Nephron progenitor cell (in vitro differentiated cells): ENCODE results near the gene B3GALNT1.

Experiments
- DNase-seq: peaks from one replicate; pipeline ENCODE4 v3.0.0; 2021
- H3K27ac Mint-ChIP-seq: 2 replicates; pipeline ENCODE4 v1.8.0; 2021; ENCODE audit warnings: mild to moderate bottlenecking, moderate library complexity, mixed read lengths
- H3K27me3 Mint-ChIP-seq: 2 replicates; pipeline ENCODE4 v1.8.0; 2021; ENCODE audit warnings: mild to moderate bottlenecking, low read depth, mixed read lengths; ENCODE audit not compliant: poor library complexity
- H3K36me3 Mint-ChIP-seq: 2 replicates; pipeline ENCODE4 v1.8.0; 2021; ENCODE audit warnings: low read depth, mixed read lengths
- H3K4me1 Mint-ChIP-seq: 2 replicates; pipeline ENCODE4 v1.8.0; 2021; ENCODE audit warnings: mixed read lengths
- H3K4me3 Mint-ChIP-seq: 2 replicates; pipeline ENCODE4 v1.8.0; 2021; ENCODE audit warnings: mild to moderate bottlenecking, moderate library complexity, mixed read lengths
- H3K9me3 Mint-ChIP-seq: 2 replicates; pipeline ENCODE4 v1.8.0; 2021; ENCODE audit warnings: mild to moderate bottlenecking, moderate library complexity, mixed read lengths
- CTCF ChIP-seq: fragments of 200-600 bp; sonication (generic); IDR thresholded peaks from 2 replicates; pipeline ENCODE4 v1.5.0; 2021; ENCODE audit warnings: antibody characterized with exemption

The B3GALNT1 gene

DNA sequence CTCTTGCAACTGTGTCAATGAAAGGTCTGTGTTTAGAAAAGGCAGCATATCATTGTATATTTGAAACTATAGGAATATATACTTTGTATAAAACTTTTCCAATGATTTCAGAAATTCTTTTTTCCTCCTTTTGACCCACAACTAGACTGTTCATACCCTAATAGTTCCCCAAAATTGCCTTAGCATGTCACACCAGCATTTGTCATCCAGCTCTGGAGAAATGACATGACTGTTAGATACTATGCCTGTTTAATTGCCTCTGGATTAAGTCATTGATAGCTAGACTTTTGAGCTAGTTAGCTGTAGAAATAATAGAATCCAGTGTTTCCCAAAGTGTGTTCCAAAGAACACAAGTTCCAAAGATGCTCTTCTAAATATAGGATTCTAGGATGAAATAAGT lies 32.4 kb downstream of the B3GALNT1 start:
- Mint-ChIP-seq H3K36me3 (no peaks in the 10 kb centered on the region), H3K27me3 (no peaks in the 10 kb centered on the region), H3K27ac (no peak overlapping the region), H3K4me1 (no peaks in the 10 kb centered on the region), H3K4me3 (no peak overlapping the region), H3K9me3 (no peaks in the 10 kb centered on the region)
- no peak for TF ChIP-seq CTCF
- DNase-seq, result no peak

DNA sequence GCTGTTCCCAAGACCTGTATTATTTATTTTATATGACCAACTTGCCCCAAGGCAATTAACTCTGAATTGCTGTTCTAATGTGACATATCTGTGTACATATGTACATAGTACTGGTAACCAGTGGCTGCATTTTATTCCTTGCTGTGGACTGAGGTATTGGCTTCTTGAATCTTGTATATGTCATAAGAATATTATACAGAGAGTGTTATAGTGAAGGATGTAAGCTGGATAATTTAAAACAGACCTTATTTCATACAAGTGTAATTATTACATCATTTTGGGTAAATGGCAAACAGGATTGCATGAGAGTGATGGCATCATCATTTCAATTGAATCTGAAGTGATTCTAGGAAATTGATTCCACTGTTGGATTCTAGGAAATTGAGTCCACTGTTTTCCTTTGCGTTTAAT lies 32.9 kb downstream of the B3GALNT1 start:
- no peaks in the 10 kb centered on the region for H3K9me3 Mint-ChIP-seq
- no peaks in the 10 kb centered on the region for H3K4me1 Mint-ChIP-seq
- H3K4me3 Mint-ChIP-seq, result no peak overlapping the region

DNA sequence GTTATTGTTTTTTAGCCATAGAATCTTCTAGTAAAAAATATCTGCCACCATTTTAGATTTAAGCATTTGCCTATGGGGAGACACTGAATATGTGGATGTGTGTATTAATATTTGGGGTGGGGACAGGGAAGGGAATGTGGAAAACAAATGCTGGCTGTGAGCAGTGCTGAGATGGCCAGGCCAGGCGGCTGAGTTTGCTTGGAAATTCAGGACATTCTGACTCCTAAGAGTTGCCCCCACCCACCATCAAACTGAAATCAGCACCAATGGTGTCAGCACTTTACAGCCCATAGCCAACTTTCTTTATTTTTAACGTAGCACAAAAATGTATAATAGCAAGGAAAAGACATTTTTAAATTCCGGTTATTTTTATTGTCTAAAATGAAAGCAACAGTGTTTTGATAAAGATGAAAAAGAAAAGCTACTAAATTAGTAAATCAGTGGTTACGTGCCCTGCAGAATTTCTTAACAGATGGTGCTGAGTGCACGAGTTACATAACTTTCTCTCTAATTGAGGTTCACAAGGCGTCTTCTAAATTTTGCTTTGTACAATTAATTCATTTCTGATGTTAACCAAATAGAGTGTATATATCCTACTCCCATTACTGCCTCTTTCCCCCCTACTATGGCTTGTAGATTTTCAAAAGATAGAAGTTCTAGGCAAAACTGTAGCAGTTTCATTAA lies 34.0 kb downstream of the B3GALNT1 start:
- Mint-ChIP-seq H3K27me3 (no peaks in the 10 kb centered on the region), H3K36me3 (no peaks in the 10 kb centered on the region), H3K4me1 (no peaks in the 10 kb centered on the region), H3K9me3 (no peaks in the 10 kb centered on the region), H3K27ac (no peak overlapping the region), H3K4me3 (no peak overlapping the region)
- no peak for DNase-seq
- TF ChIP-seq CTCF, result no peak

More for the DNA sequence above, 32.9 kb downstream of the B3GALNT1 start:
- DNase-seq, result no peak
- TF ChIP-seq CTCF, result no peak
- Mint-ChIP-seq H3K27ac (no peak overlapping the region), H3K27me3 (no peaks in the 10 kb centered on the region), H3K36me3 (no peaks in the 10 kb centered on the region)

GRCh38 chr3:161070252-161070930 lies 34.8 kb downstream of the B3GALNT1 start:
- no peaks in the 10 kb centered on the region for H3K4me1 Mint-ChIP-seq
- TF ChIP-seq CTCF, result no peak
- H3K27me3 Mint-ChIP-seq, result no peaks in the 10 kb centered on the region
- no peak overlapping the region for H3K27ac Mint-ChIP-seq
- DNase-seq, result no peak
- H3K4me3 Mint-ChIP-seq, result no peak overlapping the region
- no peaks in the 10 kb centered on the region for H3K36me3 Mint-ChIP-seq
- H3K9me3 Mint-ChIP-seq, result no peaks in the 10 kb centered on the region

GRCh38 chr3:161069511-161070251 lies 35.5 kb downstream of the B3GALNT1 start:
- Mint-ChIP-seq H3K9me3 (no peaks in the 10 kb centered on the region), H3K27me3 (no peaks in the 10 kb centered on the region), H3K27ac (no peak overlapping the region), H3K4me3 (no peak overlapping the region), H3K4me1 (no peaks in the 10 kb centered on the region), H3K36me3 (no peaks in the 10 kb centered on the region)
- no peak for TF ChIP-seq CTCF
- DNase-seq, result no peak
